ENCODE data around the gene ZNF142.
"Not testable (repeated sequence)": the region's sequence is repeated elsewhere in the genome, so short reads cannot be mapped to it uniquely, and the experiment has no call there.

The ZNF142 gene, protein sequence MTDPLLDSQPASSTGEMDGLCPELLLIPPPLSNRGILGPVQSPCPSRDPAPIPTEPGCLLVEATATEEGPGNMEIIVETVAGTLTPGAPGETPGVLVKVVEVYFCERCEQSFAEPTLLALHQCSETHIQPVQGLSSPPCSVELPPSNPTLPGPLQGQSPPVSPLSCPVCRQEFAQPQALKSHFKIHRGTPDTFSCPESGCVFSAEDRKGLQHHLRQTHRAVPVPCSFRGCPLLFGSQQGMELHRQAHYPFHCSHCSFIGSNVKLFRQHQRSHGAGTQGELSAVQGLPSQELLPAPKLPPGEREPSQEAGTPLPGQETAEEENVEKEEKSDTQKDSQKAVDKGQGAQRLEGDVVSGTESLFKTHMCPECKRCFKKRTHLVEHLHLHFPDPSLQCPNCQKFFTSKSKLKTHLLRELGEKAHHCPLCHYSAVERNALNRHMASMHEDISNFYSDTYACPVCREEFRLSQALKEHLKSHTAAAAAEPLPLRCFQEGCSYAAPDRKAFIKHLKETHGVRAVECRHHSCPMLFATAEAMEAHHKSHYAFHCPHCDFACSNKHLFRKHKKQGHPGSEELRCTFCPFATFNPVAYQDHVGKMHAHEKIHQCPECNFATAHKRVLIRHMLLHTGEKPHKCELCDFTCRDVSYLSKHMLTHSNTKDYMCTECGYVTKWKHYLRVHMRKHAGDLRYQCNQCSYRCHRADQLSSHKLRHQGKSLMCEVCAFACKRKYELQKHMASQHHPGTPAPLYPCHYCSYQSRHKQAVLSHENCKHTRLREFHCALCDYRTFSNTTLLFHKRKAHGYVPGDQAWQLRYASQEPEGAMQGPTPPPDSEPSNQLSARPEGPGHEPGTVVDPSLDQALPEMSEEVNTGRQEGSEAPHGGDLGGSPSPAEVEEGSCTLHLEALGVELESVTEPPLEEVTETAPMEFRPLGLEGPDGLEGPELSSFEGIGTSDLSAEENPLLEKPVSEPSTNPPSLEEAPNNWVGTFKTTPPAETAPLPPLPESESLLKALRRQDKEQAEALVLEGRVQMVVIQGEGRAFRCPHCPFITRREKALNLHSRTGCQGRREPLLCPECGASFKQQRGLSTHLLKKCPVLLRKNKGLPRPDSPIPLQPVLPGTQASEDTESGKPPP (N-terminal part only)

DNA sequence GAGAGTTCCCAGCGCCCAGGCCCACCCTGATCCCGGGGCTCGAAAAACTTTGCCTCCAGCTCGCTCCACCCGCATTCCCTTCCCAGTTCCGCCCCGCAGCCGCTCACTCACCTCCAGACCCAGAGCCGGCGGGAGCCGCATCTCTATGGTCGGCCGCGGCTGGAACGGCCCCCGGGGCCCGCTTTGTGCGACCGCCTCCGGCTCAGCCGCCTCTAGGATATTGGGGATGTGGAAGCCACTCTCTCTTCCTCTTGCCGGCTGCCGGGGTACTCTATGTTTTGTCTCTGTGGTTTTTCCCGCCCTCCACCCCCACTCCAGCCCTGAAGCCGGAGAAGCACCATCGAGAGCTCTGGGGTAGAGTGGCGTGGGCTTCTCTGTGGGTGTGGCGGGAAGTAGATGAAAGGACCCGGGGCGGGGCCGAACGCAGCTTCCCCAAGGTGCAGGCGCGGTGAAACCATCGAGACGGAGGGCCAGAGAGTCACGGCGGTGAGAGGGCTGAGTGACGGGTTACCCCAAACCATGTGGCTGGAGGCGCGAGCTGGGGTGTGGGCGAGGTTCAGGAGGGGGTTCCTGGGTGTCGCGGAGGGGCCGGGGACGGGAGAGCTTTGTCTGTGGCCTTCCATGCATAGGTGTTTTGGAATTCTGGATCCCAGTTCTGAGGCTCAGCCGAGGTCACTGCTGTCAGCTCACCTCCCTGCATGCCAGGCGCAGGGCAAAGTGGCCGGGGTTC is at the start of gene ZNF142, which contains the start of gene BCS1L:
TSS of gene ZNF142 (minus strand) at position 366 of the 730 bp plus-strand sequence. CDS start 3,194 bp downstream, outside the sequence.
TSS of gene BCS1L (plus strand) at position 426 of the 730 bp plus-strand sequence. CDS start 1,305 bp downstream, outside the sequence.
- DNase-seq: no peak

DNA sequence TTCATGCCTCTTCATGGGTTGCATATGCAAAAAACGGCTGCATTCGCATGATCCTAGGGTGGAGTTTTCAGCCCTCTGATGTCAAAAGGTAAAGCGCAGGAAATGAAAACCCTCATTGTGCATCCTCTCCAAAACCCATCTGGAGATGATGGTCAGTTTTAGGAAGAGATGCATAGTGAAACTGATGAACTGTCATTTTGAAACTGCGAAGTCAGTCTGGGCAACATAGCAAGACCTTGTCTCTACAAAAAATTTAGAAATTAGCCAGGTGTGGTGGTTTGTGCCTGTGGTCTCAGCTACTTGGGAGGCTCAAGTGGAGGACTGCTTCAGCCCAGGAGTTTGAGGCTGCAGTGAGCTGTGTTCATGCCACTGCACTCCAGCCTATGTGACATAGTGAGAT is 48.7 kb upstream of the ZNF142 start:
- no peak for DNase-seq

DNA sequence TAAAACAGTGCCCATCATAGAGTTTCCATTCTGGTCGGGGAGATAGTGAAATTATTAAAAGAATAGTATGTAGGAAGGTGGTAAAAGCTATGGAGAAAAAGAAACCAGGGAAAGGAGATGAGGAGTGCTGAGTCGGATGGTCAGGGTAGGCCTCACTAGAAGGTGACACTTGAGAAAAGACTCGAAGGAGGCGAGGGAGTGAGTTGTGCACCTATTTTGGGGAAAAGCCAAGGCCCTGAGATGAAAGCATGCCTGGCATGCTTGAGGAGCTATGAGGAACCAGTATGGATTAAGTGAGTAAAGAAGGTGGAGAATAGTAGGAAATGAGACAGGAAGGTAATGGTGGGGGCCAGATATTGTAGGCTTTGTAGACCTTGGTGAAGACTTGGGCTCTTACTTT is 43.9 kb upstream of the ZNF142 start:
- no peak for DNase-seq

GRCh38 chr2:218701806-218702205 is 42.4 kb upstream of the ZNF142 start:
- DNase-seq: no peak

DNA sequence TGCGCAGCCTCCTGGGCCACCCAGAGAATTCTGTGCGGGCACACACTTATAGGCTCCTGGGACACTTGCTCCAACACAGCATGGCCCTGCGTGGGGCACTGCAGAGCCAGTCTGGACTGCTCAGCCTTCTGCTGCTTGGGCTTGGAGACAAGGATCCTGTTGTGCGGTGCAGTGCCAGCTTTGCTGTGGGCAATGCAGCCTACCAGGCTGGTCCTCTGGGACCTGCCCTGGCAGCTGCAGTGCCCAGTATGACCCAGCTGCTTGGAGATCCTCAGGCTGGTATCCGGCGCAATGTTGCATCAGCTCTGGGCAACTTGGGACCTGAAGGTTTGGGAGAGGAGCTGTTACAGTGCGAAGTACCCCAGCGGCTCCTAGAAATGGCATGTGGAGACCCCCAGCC is 39.5 kb upstream of the ZNF142 start:
- no peak for DNase-seq

GRCh38 chr2:218694405-218695145 is 35.2 kb upstream of the ZNF142 start:
- no peak for DNase-seq

GRCh38 chr2:218691234-218691633 is 31.8 kb upstream of the ZNF142 start:
- DNase-seq: no peak

GRCh38 chr2:218687400-218688060 is 28.1 kb upstream of the ZNF142 start:
- not testable (repeated sequence) for DNase-seq

GRCh38 chr2:218680061-218680460 is 20.6 kb upstream of the ZNF142 start:
- no peak for DNase-seq

DNA sequence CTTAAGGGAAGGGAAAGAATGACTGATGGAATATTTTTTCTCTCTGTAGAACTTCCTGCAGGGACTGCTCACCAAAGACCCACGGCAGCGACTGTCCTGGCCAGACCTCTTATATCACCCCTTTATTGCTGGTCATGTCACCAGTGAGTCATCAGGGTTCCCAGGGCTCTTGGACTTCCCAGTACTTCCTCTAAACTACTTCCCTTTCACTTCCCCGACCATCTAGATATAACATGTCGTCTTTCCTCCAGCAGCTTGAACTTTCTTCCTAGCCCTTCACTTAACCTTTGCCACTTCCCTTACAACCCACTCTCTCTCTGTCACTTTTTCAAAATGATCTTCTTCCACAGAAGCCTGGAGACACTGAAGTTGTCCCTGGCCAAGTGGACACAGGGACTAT is 19.7 kb upstream of the ZNF142 start:
- no peak for DNase-seq

DNA sequence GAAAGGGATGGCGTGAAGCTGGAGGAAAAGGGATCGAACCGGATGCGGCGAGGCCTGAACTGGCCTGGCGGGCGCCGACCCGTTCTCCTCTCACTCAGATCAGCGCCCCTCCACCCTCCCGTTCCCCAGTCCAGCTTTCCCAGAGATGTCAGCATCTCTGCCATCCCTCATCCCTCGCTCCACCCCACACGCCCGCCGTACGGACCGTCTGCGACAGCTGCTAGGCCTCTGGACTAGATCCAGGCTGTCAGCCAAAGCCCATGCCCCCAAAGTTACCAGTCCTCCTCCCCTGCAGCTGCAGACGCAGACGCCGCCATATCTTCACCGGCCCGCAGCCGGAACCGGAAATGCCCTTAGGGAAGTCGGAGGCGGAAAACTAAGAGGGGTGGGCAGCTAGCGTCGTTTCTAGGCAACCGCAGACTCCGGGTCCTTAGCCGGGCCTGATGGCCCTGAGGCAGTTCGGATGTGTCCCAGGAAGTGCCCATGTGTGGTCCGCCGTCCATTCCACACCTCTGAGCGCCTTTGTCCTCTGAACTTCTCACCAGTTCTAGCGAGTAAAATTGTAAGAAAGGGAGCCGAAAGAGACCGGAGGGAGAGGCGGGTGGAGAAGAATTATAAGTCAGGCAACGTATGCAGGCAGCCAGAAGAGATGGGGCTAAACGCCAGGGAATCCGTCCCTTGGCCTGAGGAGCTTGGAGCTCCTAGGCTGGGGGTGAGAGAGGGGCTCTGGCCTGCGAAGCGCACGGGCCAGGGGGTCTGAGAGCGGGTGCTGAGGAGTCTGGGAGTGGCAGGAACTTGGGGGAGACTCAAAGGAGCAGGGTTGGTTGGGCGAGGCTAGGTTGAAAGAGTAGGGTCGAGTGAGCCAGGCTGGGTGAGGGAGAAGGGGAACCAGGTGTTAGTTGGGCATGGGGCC is 12.5 kb upstream of the ZNF142 start, which contains the start of the genes RNF25 and STK36:
TSS of gene RNF25 (minus strand) at position 349 of the 913 bp plus-strand sequence. CDS start at position 317, 32 bp downstream.
TSS of gene STK36 (plus strand) at position 433 of the 913 bp plus-strand sequence. CDS start 744 bp downstream, outside the sequence.
- DNase-seq: no peak

GRCh38 chr2:218671097-218671653 is 11.8 kb upstream of the ZNF142 start:
- no peak for DNase-seq

- DNase-seq: no peak
Observed at GRCh38 chr2:218664653-218665052, 5.2 kb upstream of the ZNF142 start.

GRCh38 chr2:218663901-218664300 is 4.5 kb upstream of the ZNF142 start:
- no peak for DNase-seq

DNA sequence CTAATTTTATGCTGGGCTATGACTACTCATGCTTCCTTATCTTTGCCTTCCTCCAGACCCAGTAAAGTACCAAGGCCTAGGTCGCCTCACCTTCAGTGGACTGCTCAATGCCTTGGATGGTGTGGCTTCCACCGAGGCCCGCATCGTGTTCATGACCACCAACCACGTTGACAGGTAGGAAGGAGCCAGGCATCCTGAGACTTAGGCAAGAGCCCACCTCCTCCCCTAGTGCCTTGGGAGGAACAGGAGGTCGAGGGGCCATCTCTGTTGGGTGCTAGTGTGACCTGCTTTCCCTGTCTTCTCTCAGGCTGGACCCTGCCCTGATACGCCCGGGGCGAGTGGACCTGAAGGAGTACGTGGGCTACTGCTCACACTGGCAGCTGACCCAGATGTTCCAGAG is 3.4 kb upstream of the ZNF142 start:
- no peak for DNase-seq

GRCh38 chr2:218662377-218662776 is 3.0 kb upstream of the ZNF142 start:
- DNase-seq: no peak

DNA sequence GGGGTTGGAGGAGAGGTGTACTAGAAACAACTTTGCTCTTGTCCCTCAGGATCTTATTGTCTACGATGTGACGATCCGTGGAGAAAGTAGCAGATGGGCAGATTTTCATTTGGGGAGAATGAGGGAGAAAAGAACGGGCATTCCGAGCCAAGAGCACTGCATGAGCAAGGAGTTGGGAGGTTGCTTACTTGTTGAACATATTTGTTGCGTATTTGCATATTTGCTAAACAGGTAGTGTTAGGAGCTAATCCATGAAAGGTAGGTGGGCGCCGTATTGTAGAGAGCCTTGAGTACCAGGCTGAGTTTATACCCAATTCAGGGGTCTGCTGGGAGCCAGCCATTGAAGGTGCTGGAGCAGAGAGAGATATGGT is 550 bp upstream of the ZNF142 start:
- no peak for DNase-seq

- DNase-seq: no peak
Observed at GRCh38 chr2:218658671-218659257, 659 bp downstream of the ZNF142 start.

DNA sequence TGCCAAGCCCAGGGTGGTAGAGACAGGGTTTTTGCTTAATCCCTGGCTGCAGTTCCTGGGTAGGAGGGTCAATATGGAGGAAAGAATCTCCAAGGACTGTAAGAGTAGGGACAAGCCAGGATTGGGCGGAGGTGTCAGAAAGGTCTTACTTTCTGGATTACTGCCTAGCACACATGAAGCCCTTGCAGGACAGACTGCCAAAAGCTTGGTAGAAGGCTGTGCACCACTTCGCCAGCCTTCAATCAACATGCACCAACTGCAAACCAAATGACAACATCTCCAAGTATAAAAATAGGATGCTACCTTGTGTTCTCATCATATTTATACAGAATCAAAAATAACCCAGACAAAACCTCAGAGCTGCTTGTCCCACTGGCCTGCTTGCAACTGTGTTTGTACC is 3.7 kb downstream of the ZNF142 start:
- no peak for DNase-seq

Data from cortex of kidney (tissue), 1 donor.